ENCODE results near the gene CCPG1.
A peak's percentile ranks its signal among the peaks of the same experiment; 100 is the strongest.

Gene CCPG1

DNA sequence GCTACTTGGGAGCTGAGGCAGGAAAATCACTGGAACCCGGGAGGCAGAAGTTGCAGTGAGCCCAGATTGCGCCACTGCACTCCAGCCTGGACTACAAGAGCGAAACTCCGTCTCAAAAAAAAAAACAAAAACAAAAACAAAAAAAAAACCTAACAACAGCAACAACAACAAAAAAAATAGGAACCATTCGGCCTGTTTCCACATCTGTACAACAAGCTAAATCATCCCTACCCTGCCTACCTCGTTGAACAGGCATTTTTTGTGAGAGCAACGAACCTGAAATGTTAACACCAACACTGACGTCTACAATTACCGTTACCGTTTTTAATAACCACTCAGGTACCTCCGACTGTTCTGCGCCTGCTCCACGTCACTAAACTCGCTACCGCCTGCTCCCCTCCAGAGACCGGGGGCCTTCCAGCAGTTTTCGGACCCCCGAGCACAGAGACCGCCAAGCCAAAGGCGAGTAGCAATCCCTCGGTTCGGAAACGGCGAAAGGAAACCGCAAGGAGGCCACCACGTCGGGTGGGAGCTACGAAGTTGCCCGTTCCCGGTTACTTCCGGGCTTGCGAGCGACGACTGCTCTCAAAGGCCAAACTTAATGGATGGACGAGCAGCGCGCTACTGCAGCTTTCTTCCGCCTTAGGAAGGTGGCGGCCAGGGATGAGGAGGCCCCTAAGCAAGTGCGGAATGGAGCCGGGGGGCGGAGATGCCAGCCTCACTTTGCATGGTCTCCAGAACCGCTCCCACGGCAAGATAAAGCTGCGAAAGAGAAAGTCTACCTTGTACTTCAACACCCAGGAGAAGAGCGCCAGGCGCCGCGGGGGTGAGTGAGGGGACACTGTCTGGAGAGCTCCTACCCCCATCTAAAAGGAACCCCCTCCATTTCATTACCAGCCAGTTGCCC lies 89.3 kb downstream of the CCPG1 start, which contains the start of the genes PIGB and PIGBOS1:
TSS of gene PIGB (plus strand) at position 635 of the 907 bp plus-strand sequence. CDS start at position 664, 29 bp downstream.
TSS of gene PIGBOS1 (minus strand) at position 536 of the 907 bp plus-strand sequence. CDS start 1,331 bp downstream, outside the sequence.
- DNase-seq = peak; percentile 89
